Ishikawa (cell line): Measurements from ENCODE around the gene ZBTB12.
A peak's percentile ranks its signal among the peaks of the same experiment; 100 is the strongest.

ENCODE experiments used
- CEBPB ChIP-seq: IDR thresholded peaks from 2 replicates; pipeline ENCODE4 v1.6.1; 2012
- CREB1 ChIP-seq: IDR thresholded peaks from 2 replicates; pipeline ENCODE4 v1.6.1; 2012; ENCODE audit warnings: low read depth
- EGR1 ChIP-seq: IDR thresholded peaks from 2 replicates; pipeline ENCODE4 v1.6.1; 2012
- EP300 ChIP-seq: IDR thresholded peaks from 2 replicates; pipeline ENCODE4 v1.6.1; 2012; ENCODE audit warnings: borderline replicate concordance
- FOXM1 ChIP-seq: IDR thresholded peaks from 2 replicates; pipeline ENCODE4 v1.6.1; 2012; ENCODE audit warnings: low read depth, borderline replicate concordance
- NFIC ChIP-seq: IDR thresholded peaks from 2 replicates; pipeline ENCODE4 v1.6.1; 2012
- RAD21 ChIP-seq: IDR thresholded peaks from 2 replicates; pipeline ENCODE4 v1.6.1; 2012; ENCODE audit warnings: low read depth
- REST ChIP-seq: IDR thresholded peaks from 2 replicates; pipeline ENCODE4 v1.6.1; 2012; ENCODE audit warnings: low read depth, mild to moderate bottlenecking
- TAF1 ChIP-seq: IDR thresholded peaks from 2 replicates; pipeline ENCODE4 v1.6.1; 2012; ENCODE audit warnings: low read depth, mild to moderate bottlenecking
- TCF12 ChIP-seq: IDR thresholded peaks from 2 replicates; pipeline ENCODE4 v1.6.1; 2012; ENCODE audit warnings: low read depth
- TEAD4 ChIP-seq: IDR thresholded peaks from 2 replicates; pipeline ENCODE4 v1.6.1; 2012
- YY1 ChIP-seq: IDR thresholded peaks from 2 replicates; pipeline ENCODE4 v1.6.1; 2012; ENCODE audit warnings: low read depth
- ZBTB7A ChIP-seq: IDR thresholded peaks from 2 replicates; pipeline ENCODE4 v1.6.1; 2012; ENCODE audit warnings: low read depth
- TF ChIP-seq, protein P1 (sequence below): IDR thresholded peaks from 2 replicates; pipeline ENCODE4 v1.6.1; 2012
- TF ChIP-seq, protein P2 (sequence below): IDR thresholded peaks from 2 replicates; pipeline ENCODE4 v1.6.1; 2012

Gene ZBTB12

DNA sequence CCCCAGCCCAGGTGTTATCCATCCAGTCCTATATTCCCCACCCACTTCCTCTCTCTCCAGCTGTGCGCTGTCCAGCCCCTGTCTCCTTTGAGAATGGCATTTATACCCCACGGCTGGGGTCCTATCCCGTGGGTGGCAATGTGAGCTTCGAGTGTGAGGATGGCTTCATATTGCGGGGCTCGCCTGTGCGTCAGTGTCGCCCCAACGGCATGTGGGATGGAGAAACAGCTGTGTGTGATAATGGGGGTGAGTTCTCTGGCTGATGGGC is 26.7 kb upstream of the ZBTB12 start:
- TF ChIP-seq EGR1: no peak
- no peak for TF ChIP-seq EP300

DNA sequence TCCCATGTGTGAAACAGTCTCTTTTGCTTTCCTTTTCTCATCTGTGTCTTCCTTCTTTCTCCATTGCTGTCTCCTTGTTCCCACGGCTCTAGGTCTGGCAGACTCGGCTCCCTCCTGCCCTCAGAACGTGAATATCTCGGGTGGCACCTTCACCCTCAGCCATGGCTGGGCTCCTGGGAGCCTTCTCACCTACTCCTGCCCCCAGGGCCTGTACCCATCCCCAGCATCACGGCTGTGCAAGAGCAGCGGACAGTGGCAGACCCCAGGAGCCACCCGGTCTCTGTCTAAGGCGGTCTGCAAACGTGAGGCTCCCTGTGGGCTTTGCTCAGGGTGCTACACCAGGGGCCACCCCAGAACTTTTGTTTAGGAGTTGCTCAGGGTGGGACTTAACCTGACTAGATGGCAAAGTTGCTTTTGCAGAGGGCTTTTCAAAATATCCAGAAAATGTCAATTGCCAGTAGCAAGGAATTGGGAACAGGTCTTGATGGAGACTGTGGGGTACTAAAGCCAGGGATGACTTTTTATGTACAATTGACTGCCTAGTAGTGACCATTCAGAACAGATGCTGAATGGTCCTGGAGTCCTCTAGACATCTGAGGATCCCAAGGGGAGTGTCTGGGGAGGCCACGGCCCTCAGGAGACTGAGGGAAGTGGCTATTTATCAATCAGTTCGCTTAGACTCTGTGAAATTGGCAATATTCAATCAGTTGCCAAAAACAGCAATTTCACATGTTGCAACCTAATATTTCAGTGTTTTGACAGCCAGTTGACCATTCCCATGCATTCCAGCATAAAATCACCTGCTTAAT is 26.2 kb upstream of the ZBTB12 start:
- TF ChIP-seq YY1: no peak
- no peak for TF ChIP-seq EP300
- no peak for TF ChIP-seq TAF1
- no peak for TF ChIP-seq CEBPB
- TF ChIP-seq FOXM1: no peak
- no peak for TF ChIP-seq NFIC
- no peak for TF ChIP-seq EGR1
- no peak for TF ChIP-seq REST
- no peak for TF ChIP-seq CREB1
- TF ChIP-seq, protein P1, sequence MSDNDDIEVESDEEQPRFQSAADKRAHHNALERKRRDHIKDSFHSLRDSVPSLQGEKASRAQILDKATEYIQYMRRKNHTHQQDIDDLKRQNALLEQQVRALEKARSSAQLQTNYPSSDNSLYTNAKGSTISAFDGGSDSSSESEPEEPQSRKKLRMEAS: no peak
- no peak for TF ChIP-seq TEAD4
- TF ChIP-seq TCF12: no peak
- TF ChIP-seq, protein P2, sequence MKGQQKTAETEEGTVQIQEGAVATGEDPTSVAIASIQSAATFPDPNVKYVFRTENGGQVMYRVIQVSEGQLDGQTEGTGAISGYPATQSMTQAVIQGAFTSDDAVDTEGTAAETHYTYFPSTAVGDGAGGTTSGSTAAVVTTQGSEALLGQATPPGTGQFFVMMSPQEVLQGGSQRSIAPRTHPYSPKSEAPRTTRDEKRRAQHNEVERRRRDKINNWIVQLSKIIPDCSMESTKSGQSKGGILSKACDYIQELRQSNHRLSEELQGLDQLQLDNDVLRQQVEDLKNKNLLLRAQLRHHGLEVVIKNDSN: no peak
- no peak for TF ChIP-seq ZBTB7A
- TF ChIP-seq RAD21: no peak

GRCh38 chr6:31927242-31927862 is 25.5 kb upstream of the ZBTB12 start, which contains the start of gene C2:
TSS of gene C2 (plus strand) at chr6:31927717. CDS start at chr6:31927753, 36 bp downstream.
- TF ChIP-seq CEBPB (no peak), EP300 (no peak), FOXM1 (no peak)

GRCh38 chr6:31922942-31923341 is 21.1 kb upstream of the ZBTB12 start:
- TF ChIP-seq RAD21 (peak; percentile 44), REST (no peak)

DNA sequence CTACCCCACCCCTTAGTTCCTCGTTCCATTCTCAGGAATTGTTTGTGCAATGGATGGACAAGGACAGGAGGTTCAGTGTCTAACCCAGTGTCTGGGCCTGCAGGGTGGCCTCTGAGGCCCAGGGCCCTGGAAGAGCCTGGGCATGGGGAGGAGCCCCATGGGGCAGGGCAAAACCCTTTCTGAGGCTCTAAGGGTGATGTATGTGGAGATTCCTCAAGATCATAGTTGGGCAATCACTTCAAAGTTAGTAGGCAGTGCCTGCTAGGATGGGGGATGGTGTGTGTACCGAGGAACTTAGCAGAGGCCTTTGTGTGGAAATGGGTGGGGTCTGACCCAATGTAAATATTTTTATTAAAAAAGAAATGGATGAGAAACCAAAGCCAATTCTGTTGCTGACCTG is 18.9 kb upstream of the ZBTB12 start:
- TF ChIP-seq NFIC (no peak), ZBTB7A (no peak), RAD21 (no peak), CEBPB (no peak), FOXM1 (no peak), TCF12 (no peak), YY1 (no peak), REST (no peak), TEAD4 (no peak), EP300 (no peak), TAF1 (no peak), EGR1 (no peak), CREB1 (no peak)
- TF ChIP-seq, protein P2: no peak
- TF ChIP-seq, protein P1: no peak
